ENCODE results near the gene NDUFV2.
"Not testable (repeated sequence)": the region's sequence is repeated elsewhere in the genome, so short reads cannot be mapped to it uniquely, and the experiment has no call there.

The NDUFV2 gene

DNA sequence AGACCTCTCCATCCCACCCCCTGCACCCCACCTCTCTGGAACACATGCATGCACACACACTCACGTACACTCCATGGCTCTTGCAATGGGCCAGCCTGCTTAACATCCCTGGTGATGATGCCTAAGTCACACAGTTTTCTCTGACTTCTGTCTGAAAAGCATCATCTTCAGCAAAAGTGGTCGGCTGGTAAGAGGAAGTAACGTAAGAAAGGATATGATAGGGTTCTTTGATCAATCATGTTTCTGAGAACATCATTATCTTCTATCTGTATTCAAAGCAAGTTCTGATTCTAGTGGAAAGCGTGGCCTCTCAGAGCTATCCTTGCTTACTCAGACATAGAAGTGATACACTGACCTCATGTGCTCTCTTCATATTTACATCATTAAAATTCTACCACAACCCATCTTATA is 11.4 kb upstream of the NDUFV2 start:
- DNase-seq = no peak

DNA sequence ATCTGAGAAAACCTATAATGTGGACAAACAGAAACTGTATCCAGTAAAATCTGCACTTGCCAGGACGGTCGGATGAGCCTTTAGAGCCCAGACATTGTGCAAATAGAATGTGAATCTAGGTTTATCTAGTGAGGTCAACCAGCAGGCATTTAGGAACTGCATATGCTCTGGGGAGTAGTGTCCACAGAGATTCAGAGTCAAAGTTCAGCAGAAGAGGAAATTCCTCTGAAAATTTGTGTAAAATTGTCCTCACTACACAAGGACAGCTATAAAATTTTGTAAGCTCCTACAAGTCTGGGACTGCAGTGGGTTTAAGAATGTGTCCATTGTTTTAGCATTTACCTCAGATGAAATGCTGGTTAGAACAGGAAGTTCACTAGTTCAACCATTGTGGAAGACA is 9.8 kb upstream of the NDUFV2 start:
- DNase-seq = no peak

GRCh38 chr18:9093109-9093508 is 9.4 kb upstream of the NDUFV2 start:
- not testable (repeated sequence) for DNase-seq

DNA sequence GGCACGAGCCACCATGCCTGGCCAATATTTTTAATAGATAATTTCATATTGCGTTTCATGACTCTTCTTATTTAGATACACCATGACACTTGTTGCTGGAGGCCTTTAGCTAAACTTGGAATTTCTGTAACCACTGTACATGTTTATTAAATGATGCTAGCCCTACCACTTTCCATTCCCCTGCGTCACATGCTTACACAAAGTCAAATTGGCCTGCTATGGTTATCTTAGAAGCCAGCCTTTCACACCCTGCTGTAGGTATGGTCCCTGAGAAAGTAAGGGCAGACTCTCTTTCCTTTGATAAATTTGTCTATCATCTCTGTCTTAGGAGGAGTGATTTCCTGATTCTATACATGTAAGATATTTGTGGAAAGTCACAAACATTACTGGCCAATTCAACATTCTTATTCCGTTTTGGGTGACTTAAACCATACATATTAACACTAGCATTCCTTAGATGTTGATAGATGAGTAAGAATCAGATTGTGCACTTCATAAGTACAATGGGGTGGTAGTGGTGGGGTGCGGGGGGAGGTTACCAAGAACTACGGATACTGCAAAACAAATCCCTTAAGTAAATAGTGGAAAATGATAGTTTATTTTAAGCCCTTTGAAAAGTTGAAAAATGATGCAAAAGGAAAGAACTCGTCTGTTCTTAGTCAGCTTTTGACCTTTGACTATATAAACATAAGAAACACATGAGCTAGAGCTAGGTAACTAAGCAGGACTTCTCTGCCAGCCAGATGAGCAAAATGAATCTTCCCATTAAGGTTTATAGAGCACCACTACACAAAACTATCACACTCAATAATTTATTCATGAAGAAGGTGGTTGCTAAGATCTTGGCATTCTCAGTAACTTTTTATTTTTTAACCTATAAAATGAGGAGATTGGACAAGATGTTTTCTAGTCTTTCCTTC is 7.9 kb upstream of the NDUFV2 start:
- no peak for DNase-seq

- DNase-seq = no peak
Measured at GRCh38 chr18:9095297-9096006, 7.0 kb upstream of the NDUFV2 start.

DNA sequence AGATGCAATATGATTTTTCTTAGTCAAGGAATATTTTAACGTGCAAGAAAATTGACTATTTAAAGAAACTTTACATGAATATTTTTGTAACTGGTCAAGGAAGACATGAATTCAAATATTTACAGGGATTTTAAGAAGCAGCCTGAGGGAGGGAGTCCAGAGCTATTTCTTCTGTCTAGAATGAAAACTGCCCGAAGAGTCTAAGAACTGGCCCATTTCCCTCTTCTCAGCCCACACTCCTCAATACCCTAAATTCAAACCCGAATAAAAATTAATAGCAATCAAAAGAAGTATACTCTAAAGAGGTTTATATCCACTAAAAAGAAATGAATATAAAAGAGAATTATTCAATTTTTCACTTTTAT is 6.5 kb upstream of the NDUFV2 start:
- no peak for DNase-seq

DNA sequence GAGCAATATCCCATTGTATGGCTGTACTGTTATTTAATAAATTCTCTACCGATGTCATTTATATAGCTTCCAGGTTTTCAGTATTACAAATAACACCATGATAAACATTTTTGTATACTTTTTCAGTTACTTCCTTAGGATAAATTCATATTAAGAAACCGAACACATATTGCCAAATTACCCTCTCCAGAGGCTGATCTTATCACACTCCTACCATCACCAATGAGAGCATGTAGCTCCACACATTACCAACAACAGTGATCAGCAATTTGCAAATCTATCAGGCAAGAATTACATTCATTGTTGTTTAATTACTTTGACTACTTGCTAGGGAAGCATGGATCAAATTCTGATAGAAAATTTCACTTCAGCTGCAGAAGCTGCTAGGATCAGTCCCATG is 5.8 kb upstream of the NDUFV2 start:
- DNase-seq = no peak

DNA sequence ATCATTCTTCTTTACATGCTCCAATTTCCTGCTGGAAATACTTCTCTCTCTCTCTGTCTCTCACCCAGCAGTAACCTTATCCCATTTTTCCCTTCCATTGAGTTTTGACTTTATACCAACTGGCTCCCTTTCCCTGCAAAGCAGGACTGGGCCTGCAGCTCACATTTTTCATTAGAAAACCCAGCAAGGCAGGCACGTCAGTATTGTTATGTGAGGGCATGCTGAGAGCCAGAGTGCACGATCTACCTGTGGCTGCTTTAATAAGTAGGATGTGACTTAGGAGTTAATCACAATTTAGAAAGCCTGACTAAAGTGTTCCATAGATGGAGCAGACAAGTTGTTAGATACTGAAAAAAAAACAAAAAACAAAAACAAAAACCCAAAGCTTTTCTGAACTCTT is 5.2 kb upstream of the NDUFV2 start:
- DNase-seq = no peak

DNA sequence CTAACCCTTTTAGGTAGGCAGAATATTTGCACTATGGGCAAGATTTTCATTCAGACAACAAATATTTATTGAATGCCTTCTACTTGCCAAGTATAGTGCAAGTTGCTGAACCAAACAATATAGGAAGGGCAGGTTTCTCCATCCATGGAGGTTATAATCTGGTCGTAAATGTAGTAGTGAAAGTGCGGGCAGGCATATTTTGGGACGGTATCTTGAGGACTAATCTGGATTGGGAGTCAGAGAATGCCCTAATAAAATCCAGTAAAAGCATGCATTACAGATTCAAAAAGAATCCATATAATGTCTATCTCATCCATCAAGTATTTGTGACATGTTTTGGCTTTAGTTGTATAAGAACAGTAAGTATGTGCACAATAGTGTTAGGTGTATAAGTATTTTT is 1.7 kb upstream of the NDUFV2 start:
- DNase-seq = no peak

DNA sequence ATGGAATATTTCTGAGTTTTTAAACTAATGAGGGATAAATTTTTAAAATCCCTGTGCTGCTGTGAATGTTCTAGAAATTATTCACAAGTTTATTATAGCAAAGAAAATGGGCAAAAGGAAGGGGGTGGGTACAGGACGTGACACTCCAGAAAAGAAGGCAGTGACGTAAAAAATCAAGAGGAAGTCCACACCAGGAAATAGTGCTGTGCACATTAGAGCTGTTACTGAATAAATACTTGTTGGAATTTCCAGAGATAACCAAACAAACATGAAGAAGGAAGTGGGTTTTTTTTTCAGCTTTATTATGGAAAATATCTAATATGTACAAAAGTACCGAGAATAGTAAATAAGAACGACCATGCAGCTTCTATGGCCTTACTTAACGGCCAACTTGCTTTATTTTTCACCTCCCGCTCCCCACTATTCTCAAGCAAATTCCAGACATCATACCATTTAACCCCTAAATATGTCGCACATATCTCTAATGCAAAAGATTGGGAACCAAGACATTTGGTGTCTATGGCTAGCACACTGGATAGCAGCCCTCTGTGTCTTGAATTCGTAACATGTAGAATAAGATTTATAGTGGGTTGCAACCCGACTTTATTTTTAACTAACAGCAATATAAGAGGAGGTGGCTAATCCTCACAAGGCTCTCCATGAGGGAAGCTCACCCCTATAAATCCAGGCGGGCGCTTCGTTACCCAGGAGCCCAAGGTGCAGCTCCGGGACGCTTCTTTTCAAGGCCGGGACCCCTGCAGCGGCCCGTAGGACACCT is 580 bp upstream of the NDUFV2 start:
- DNase-seq = no peak

DNA sequence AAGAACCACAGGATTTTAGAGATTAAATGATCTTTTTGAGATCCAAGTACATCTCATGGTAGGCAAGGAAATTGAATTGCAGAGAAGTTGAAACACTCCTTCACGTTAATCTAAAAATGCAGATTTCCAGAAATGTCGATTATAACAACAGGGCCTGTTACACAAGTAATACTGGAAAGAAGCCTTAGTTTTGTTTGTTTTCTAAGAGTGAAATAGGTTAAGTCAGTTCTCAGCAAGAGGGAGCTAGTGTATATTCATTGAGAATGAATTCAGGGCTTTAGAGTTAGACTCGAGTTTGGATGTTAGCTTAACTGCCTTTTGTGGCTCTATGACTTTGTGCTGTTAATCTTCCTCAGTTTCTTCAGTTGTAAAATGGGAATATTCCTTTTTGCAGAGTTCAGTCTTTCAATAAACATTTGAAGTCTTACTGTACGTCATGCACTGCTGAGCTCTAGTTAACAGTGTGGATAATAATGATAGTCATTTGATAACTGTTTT is 926 bp downstream of the NDUFV2 start:
- no peak for DNase-seq

DNA sequence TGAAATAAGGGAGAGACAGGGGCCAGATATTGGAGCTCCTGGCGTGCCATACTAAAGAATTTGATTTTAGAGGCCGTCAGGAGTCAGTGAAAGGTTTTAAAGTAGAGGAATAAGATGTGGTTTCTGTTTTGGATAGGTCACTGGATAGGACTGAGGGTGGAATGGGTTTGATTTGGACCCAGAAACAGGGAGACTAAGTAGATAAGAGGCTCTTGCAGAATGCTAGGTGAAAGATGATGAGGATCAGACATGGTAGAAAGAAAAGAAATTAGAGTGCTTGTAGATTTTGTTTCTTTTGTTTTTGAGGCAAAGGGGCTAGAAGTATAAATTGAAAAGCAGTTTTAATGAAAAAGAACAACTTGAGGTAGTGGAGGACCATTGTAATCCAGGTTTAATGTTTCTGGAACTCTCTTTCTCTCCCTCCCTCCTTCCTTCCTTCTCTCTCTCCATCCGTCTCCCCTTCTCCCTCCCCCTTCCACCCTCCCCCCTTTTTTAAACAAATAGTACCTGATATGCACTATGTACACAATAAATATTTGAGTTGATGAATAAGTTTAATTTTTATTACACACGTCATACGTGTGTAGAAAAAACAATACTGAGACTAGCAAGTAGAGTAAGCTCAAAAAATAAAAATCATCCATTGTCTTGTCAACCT is 1.9 kb downstream of the NDUFV2 start:
- DNase-seq = no peak

- DNase-seq = no peak
Measured at GRCh38 chr18:9105420-9105819, 2.9 kb downstream of the NDUFV2 start.

DNA sequence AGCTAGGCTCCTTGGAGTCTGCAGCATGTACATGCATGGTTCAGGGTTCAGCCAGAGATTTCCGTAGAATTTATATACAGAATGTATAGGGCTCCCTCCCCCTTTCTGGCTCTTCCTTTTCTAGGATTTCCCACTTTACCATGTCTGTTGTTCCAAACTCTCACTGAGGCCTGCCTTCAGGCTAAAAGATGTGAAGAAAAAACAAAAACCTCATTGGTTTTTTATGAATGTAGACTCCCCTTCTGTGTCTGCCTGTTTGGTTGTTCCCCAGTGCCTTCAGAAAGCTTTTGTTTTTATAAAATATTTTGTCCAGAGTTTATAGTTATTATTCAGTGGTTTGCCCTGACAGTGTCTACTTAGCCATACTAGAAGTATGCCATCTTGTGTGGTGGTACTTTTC is 3.6 kb downstream of the NDUFV2 start:
- no peak for DNase-seq

DNA sequence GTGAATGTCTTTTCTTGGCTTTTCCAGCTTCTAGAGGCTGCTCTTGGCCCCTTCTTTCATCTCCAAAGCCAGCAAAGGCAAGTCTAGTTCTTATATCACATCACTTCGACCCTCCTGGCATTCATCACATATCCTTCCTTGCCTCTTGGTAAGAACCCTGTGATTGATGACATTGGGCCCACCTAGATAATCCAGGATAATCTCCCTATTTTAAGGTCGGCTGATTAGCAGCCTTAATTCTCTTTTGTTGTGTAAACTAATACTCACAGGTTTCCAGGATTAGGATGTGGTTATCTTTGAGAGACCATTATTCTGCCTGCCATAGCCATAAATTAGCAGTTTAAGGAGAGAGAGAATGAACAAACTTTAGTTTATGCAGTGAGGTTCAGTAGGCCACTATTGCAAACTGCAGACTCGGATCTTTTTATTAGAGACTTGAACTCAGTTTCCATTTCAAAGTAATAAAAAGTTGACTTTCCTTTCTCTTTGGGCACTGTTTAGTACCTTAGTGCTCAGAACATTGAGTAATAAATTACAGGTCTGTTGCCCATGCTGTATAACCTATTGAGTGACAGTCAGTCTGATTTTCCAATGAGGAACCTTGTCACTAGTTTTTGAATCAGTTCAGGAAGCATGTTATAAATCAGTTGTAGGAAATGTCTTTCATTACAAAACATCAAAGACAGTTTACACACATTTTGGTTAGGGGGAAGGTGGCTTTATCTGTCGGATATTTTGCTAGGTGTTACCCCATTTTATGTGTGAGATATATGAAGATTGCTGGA is 4.5 kb downstream of the NDUFV2 start:
- DNase-seq = no peak

DNA sequence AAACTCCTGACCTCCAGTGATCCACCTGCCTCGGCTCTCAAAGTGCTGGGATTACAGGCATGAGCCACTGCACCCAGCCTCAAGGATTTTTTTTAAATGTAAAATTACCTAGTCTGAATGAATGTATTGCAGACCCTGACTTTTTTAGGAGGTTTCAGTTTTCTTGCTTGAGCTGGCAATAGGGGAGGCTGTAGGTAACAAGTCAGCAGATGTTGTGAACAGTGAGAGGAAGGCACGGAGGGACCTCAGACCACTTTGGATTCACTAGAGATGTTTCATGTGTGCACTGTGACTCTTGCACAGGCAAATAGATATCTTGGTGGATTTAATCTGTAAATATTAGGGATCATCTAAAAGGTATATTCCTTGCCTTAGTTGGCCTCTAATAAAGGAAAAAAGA is 6.4 kb downstream of the NDUFV2 start:
- no peak for DNase-seq

DNA sequence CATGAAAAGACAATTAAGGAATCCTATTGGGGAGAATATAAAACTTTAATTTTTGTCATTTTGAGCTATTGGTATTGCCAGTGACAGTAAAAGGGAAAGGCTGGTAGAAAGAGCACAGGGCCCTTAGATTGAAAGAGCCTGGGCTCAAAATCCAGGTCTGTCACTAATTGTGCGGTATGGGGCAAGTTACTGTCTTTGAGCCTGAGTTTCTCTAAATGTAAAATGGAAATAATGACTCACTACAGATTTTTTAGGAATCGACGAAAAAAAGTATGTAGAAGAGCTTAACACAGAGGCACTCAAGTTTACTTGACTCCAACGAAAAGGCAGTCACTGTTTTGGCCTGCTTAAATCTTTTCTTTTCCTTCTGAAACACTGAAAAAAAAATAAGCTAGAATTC is 7.0 kb downstream of the NDUFV2 start:
- no peak for DNase-seq

GRCh38 chr18:9113468-9114149 is 11.1 kb downstream of the NDUFV2 start:
- no peak for DNase-seq

DNA sequence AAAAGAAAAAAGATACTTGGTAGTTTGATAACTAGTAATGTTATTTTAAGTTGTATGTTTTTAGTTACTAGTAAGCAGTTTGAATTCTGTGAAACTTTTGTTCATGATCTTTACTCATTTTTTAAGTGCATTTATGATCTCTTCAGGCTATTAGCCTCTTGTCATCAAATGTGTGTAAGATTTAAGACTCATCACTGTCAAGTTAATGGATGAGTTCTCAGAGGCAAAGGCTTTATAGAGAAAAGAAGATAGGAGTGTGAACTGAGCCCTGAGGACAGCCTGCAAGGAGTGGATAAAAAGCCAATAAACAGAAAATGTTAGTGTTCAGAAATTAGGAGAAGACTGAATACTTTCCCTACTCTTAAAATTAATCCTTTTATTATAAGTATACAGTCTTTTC is 13.5 kb downstream of the NDUFV2 start:
- DNase-seq = no peak

DNA sequence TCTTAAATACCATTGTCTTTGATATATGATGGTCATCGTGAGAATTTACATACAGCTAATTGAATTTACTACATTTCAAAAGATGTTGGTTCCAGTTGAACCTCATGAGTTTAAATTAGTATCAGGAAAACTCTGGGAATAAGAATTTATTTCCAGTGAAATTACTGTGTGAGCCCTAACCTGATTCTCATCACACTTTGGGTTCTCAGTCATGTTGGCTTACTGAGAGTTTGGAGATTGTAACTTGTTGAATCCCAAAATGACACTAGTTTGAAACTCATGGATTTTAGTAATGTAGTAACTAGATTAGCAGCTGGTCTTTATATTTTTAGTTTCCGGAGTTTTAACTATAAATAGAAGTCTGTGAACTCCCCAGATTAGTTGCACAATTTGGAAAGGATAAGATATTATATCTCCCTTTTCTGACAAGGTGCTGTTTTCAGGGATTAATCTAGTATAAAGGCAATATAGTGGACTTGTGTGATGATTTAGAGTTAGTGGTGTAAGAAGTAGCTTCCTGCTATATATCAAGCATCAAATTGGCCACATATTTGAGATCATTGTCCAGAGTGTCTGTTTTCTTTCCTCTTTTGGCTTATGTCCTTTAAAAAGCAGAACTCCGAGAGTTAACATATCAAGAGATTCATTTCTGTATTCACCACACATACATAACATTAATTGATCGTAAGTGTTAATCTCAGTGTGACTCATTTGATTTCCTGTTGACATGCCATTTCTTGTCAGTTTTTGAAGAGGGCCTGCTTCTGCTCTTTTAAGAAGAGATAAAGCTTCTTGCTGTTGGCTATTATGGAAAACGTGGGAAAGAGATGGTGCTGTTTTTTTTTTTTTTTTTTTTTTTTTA is 15.7 kb downstream of the NDUFV2 start:
- DNase-seq = no peak

Measured in T1000 (cell line).